CD8-positive, alpha-beta memory T cell (primary cell): Measurements from ENCODE around the gene PRKAG2. TPM values are rescaled to one million over a fixed set of nuclear protein-coding genes. Genes with fewer than 3 reads are reported as not detected.
A peak's percentile ranks its signal among the peaks of the same experiment; 100 is the strongest.
"Not testable (repeated sequence)": the region's sequence is repeated elsewhere in the genome, so short reads cannot be mapped to it uniquely, and the experiment has no call there.

Experiments used
- CTCF ChIA-PET: fragments of 350-600 bp; sonication (Branson Sonifier 250); formaldehyde crosslinking; loops from one replicate; lab custom pipeline; 2021; ENCODE audit warnings: antibody characterized with exemption; lab: Charles Lee
- POLR2A ChIA-PET: fragments of 350-600 bp; sonication (Branson Sonifier 250); formaldehyde crosslinking; loops from one replicate; lab custom pipeline; 2021; ENCODE audit warnings: antibody characterized with exemption; lab: Charles Lee
- DNase-seq, 5 donors: peaks; one replicate each; pipeline versions ENCODE4 v3.0.0 to v3.0.0-alpha.2; 2020 to 2022; ENCODE audit warnings: mixed read lengths in 1 of 5
- H3K27ac ChIP-seq: one replicate; pipeline ENCODE4 v1.7.0; 2013; ENCODE audit warnings: low read depth, mild to moderate bottlenecking, low read length, moderate library complexity
- H3K27me3 ChIP-seq: 2 replicates; pipeline ENCODE4 v1.7.0; 2013; ENCODE audit warnings: low read length, mild to moderate bottlenecking; ENCODE audit not compliant: insufficient read depth, poor library complexity, severe bottlenecking
- H3K36me3 ChIP-seq: 2 replicates; pipeline ENCODE4 v1.7.0; 2013; ENCODE audit warnings: mild to moderate bottlenecking, low read length, moderate library complexity; ENCODE audit not compliant: insufficient read depth
- H3K4me1 ChIP-seq: 2 replicates; pipeline ENCODE4 v1.7.0; 2013; ENCODE audit warnings: mild to moderate bottlenecking, low read length, moderate library complexity; ENCODE audit not compliant: insufficient read depth
- H3K4me3 ChIP-seq: 2 replicates; pipeline ENCODE4 v1.7.0; 2013; ENCODE audit warnings: mild to moderate bottlenecking, low read length
- H3K9me3 ChIP-seq: 2 replicates; pipeline ENCODE4 v1.7.0; 2013; ENCODE audit warnings: mild to moderate bottlenecking, low read length
- H3K27ac Mint-ChIP-seq, 8 donors: one replicate each; pipeline ENCODE4 v1.8.0; 2020 to 2021; ENCODE audit warnings: mixed read lengths in 8 of 8, mild to moderate bottlenecking in 6 of 8, inconsistent platforms in 3 of 8, moderate library complexity in 3 of 8
- H3K27me3 Mint-ChIP-seq, 2 donors: one replicate each; pipeline ENCODE4 v1.8.0; 2020 to 2021; ENCODE audit warnings: mixed read lengths in 2 of 2, mild to moderate bottlenecking in 1 of 2, moderate library complexity in 1 of 2
- H3K36me3 Mint-ChIP-seq, 3 donors: one replicate each; pipeline ENCODE4 v1.8.0; 2020 to 2021; ENCODE audit warnings: mixed read lengths in 3 of 3, inconsistent platforms in 1 of 3, mild to moderate bottlenecking in 1 of 3
- H3K4me1 Mint-ChIP-seq, 3 donors: one replicate each; pipeline ENCODE4 v1.8.0; 2020 to 2021; ENCODE audit warnings: mixed read lengths in 3 of 3, inconsistent platforms in 1 of 3, mild to moderate bottlenecking in 1 of 3
- H3K4me3 Mint-ChIP-seq, 7 donors: one replicate each; pipeline ENCODE4 v1.8.0; 2020 to 2021; ENCODE audit warnings: mixed read lengths in 7 of 7, mild to moderate bottlenecking in 6 of 7, moderate library complexity in 4 of 7, inconsistent platforms in 2 of 7
- H3K9me3 Mint-ChIP-seq, 5 donors: one replicate each; pipeline ENCODE4 v1.8.0; 2020 to 2022; ENCODE audit warnings: mixed read lengths in 5 of 5, mild to moderate bottlenecking in 3 of 5, moderate library complexity in 2 of 5, inconsistent platforms in 1 of 5
- polyA plus RNA-seq: library from polyadenylated mRNA; unstranded; fragments of 300-500 nt; fragmentation: Illumina TruSeq; gene quantifications from one replicate; pipeline ENCODE4 v1.2.3, GENCODE V29; 2021
- total RNA-seq, 2 experiments: library from RNA; stranded (reverse); gene quantifications; one replicate each; pipeline ENCODE4 v1.2.3, GENCODE V29; 2021

PRKAG2 gene
- total and polyA plus RNA-seq, 3 experiments from 2014 or later, result 23.1 to 31.4 (median 27.2) TPM

DNA sequence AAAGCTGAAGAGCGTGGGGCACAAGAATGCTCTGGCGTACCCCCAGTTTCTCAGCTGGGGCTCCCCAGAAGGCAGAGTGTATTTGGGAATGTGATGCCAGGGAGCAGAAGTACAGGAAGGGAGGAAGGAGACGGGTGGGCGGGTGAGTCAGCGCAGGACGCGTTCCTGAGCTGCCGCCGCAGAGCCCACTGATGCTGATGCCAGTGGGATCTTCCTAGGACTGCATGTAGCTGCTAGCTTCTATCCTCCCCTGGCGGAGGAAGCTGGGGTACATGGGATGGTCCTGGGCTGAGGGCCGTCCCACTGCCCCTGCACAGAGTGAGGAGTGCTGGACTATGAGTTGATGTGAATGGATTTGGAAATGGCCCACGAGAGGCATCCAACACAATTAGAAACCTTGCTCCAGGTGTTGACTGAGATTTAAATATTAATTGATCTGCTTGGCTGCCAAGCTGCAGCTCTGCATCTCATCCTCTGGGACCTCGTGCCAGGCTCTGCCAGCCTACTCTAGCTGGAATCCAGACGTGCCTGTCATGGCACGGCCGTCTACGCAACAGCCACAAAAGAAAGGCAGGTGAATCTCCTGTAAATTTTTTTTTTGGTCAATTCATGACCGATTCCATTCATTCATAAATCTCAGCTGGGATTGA, 291.0 kb downstream of the PRKAG2 start:
- H3K9me3 Mint-ChIP-seq, result peaks cover 0 to 2% (median 0%) of the 10 kb centered on the region in 5 donors
- Histone ChIP-seq H3K36me3 (no peaks in the 10 kb centered on the region), H3K9me3 (no peaks in the 10 kb centered on the region), H3K4me3 (no peak overlapping the region), H3K27ac (no peak overlapping the region), H3K4me1 (no peaks in the 10 kb centered on the region), H3K27me3 (no peaks in the 10 kb centered on the region)
- no peak for DNase-seq
- H3K27me3 Mint-ChIP-seq, result no peaks in the 10 kb centered on the region
- peaks cover 1 to 43% (median 12%) of the 10 kb centered on the region in 3 donors for H3K36me3 Mint-ChIP-seq
- H3K4me3 Mint-ChIP-seq, result no peak overlapping the region
- no peak overlapping the region for H3K27ac Mint-ChIP-seq
- ChIA-PET POLR2A (no interaction called here), CTCF (no interaction called here)
- H3K4me1 Mint-ChIP-seq, result peaks cover 3 to 11% (median 9%) of the 10 kb centered on the region in 3 donors

GRCh38 chr7:151581741-151582140, 295.2 kb downstream of the PRKAG2 start:
- H3K4me1 Mint-ChIP-seq, result peaks cover 3 to 11% (median 6%) of the 10 kb centered on the region in 3 donors
- CTCF ChIA-PET, result no interaction called here

DNA sequence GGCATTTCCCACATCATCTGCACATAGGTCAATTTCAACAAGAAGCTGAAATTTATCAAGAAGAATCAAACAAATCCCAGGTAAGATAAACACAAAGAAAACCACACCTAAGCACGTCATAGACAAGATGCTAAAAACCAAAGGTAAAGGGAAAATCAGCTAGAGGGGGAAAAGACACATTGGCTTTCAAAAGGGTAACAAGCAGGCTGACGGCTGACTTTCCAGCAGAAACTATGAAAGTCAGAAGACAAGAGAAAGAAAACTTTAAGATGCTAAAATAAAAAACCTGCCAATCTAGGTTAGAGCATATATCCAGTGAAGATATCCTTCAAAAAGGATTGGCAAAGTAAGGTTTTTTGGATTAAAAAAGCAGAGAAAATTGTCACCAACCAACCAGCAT, 297.3 kb downstream of the PRKAG2 start:
- H3K27ac Mint-ChIP-seq, result peak overlapping the region in 1 of 8 donors; percentile 70
- no peaks in the 10 kb centered on the region for H3K27me3 ChIP-seq
- peaks cover 8 to 35% (median 11%) of the 10 kb centered on the region in 3 donors for H3K36me3 Mint-ChIP-seq
- H3K27ac ChIP-seq, result no peak overlapping the region
- H3K4me3 Mint-ChIP-seq, result no peak overlapping the region
- POLR2A ChIA-PET, result no interaction called here
- H3K9me3 Mint-ChIP-seq, result peaks cover 0 to 7% (median 5%) of the 10 kb centered on the region in 5 donors
- H3K9me3 ChIP-seq, result no peaks in the 10 kb centered on the region
- H3K4me1 Mint-ChIP-seq, result peaks cover 3 to 6% (median 4%) of the 10 kb centered on the region in 3 donors
- no peak for DNase-seq
- H3K4me1 ChIP-seq, result no peaks in the 10 kb centered on the region
- no peaks in the 10 kb centered on the region for H3K27me3 Mint-ChIP-seq
- CTCF ChIA-PET, result interaction anchor here (0.8 kb wide), 1 partner anchor 265 kb away, joined by 3 read pairs; no protein-coding TSS in a partner anchor
- no peak overlapping the region for H3K4me3 ChIP-seq
- H3K36me3 ChIP-seq, result no peaks in the 10 kb centered on the region

More at GRCh38 chr7:151581741-151582140, 295.2 kb downstream of the PRKAG2 start:
- Histone ChIP-seq H3K27ac (no peak overlapping the region), H3K27me3 (no peaks in the 10 kb centered on the region), H3K36me3 (no peaks in the 10 kb centered on the region), H3K9me3 (no peaks in the 10 kb centered on the region), H3K4me3 (no peak overlapping the region), H3K4me1 (no peaks in the 10 kb centered on the region)
- Mint-ChIP-seq H3K4me3 (no peak overlapping the region), H3K27me3 (no peaks in the 10 kb centered on the region), H3K27ac (no peak overlapping the region), H3K9me3 (peaks cover 0 to 7% (median 5%) of the 10 kb centered on the region in 5 donors), H3K36me3 (peaks cover 11 to 33% (median 11%) of the 10 kb centered on the region in 3 donors)
- POLR2A ChIA-PET, result no interaction called here
- DNase-seq, result no peak

DNA sequence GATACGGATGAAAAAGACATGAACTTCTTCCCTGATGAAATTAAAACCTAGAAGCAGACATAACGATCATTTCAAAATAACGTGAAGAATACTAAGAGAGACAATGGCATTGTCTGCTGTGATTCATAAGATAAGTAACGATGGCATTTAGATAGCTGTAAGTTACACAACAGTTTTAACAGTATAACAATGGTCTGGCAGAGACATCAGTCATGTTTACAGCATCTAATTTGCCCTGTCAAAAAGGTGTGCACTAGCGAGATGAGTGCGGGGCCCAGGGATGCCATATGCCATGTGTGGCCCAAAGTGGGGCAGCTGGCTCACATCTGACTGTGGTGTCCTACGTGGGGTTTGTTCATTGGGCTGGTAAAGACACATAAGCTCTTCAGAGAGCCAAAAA, 301.5 kb downstream of the PRKAG2 start:
- no peak for DNase-seq
- Histone ChIP-seq H3K9me3 (no peaks in the 10 kb centered on the region), H3K27ac (no peak overlapping the region), H3K4me3 (no peak overlapping the region), H3K4me1 (no peaks in the 10 kb centered on the region), H3K36me3 (no peaks in the 10 kb centered on the region), H3K27me3 (no peaks in the 10 kb centered on the region)
- no peak overlapping the region for H3K27ac Mint-ChIP-seq
- no peak overlapping the region for H3K4me3 Mint-ChIP-seq
- no peaks in the 10 kb centered on the region for H3K27me3 Mint-ChIP-seq
- no peaks in the 10 kb centered on the region for H3K4me1 Mint-ChIP-seq
- H3K36me3 Mint-ChIP-seq, result peaks cover 7 to 38% (median 14%) of the 10 kb centered on the region in 3 donors
- H3K9me3 Mint-ChIP-seq, result peaks cover 0 to 6% (median 5%) of the 10 kb centered on the region in 5 donors
- CTCF ChIA-PET, result interaction anchor here (0.8 kb wide), 1 partner anchor 57 kb away, joined by 3 read pairs; no protein-coding TSS in a partner anchor
- POLR2A ChIA-PET, result no interaction called here

GRCh38 chr7:151573046-151573445, 303.9 kb downstream of the PRKAG2 start:
- peaks cover 5 to 47% (median 18%) of the 10 kb centered on the region in 3 donors for H3K36me3 Mint-ChIP-seq
- H3K4me1 ChIP-seq, H3K4me1 Mint-ChIP-seq, H3K27me3 ChIP-seq, H3K27ac Mint-ChIP-seq, H3K27me3 Mint-ChIP-seq, CTCF ChIA-PET, H3K4me3 Mint-ChIP-seq, POLR2A ChIA-PET, H3K9me3 Mint-ChIP-seq, DNase-seq, H3K36me3 ChIP-seq, H3K4me3 ChIP-seq, H3K9me3 ChIP-seq, H3K27ac ChIP-seq: not testable (repeated sequence)

DNA sequence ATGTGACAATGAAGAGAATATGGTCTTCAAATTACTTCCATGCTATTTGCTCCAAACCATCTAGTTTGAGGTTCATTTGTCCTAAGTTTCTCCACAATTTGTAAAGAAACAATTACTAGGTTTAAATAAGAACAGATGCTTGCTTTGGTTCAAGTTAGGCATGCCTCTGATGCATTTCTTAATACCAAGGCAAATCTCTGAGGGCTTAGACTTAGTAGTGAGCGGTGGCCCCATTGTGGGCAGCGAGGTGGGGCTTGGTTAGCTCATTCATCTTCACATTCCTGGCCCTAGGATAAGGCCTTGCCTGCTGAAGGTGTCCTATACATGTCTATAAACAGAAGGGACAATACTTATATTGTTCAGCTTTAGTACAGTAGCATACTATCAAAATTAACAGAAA, 304.8 kb downstream of the PRKAG2 start:
- Mint-ChIP-seq H3K4me1 (no peaks in the 10 kb centered on the region), H3K9me3 (no peaks in the 10 kb centered on the region), H3K4me3 (no peak overlapping the region), H3K27me3 (no peaks in the 10 kb centered on the region), H3K27ac (no peak overlapping the region), H3K36me3 (peaks cover 5 to 52% (median 18%) of the 10 kb centered on the region in 3 donors)
- Histone ChIP-seq H3K4me3 (no peak overlapping the region), H3K9me3 (no peaks in the 10 kb centered on the region), H3K4me1 (no peaks in the 10 kb centered on the region), H3K36me3 (peaks cover 4% of the 10 kb centered on the region), H3K27ac (no peak overlapping the region), H3K27me3 (no peaks in the 10 kb centered on the region)
- no peak for DNase-seq
- ChIA-PET CTCF (interaction anchor here (1.3 kb wide), 1 partner anchor 188 kb away, joined by 3 read pairs; no protein-coding TSS in a partner anchor), POLR2A (no interaction called here)

GRCh38 chr7:151571471-151571870, 305.4 kb downstream of the PRKAG2 start:
- DNase-seq, result no peak
- Mint-ChIP-seq H3K27ac (no peak overlapping the region), H3K4me1 (no peaks in the 10 kb centered on the region), H3K27me3 (no peaks in the 10 kb centered on the region), H3K36me3 (peaks cover 5 to 49% (median 18%) of the 10 kb centered on the region in 3 donors), H3K4me3 (no peak overlapping the region), H3K9me3 (no peaks in the 10 kb centered on the region)
- POLR2A ChIA-PET, result interaction anchor here (1.0 kb wide), 1 partner anchor 188 kb away, joined by 3 read pairs; no protein-coding TSS in a partner anchor
- H3K4me1 ChIP-seq, result no peaks in the 10 kb centered on the region
- no peak overlapping the region for H3K27ac ChIP-seq
- no peaks in the 10 kb centered on the region for H3K27me3 ChIP-seq
- no peak overlapping the region for H3K4me3 ChIP-seq
- CTCF ChIA-PET, result interaction anchor here (1.3 kb wide), 1 partner anchor 188 kb away, joined by 3 read pairs; no protein-coding TSS in a partner anchor
- H3K36me3 ChIP-seq, result peaks cover 4% of the 10 kb centered on the region
- no peaks in the 10 kb centered on the region for H3K9me3 ChIP-seq

DNA sequence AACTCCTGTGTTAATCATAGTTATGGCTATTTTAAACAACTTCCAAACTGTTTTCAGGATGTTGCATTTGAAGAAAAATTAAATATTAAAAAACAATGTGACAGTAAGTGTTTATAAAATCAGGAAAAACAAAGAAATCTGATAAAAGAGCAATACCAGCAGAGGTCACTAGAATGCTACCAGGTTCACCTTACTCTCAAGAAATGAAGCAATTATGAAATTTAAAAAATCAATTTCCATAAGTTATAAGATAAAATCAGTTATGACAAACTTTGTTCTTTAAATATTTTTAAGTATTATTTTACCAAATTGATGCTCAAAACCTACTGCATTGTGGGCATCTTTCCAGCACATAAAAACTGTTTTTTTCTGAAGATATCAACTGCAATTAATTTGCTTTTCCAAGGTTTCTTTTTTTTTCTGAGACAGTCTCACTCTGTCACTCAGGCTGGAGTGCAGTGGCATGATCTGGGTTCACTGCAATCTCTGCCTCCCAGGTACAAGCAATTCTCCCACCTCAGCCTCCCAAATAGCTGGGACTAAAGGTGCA, 306.5 kb downstream of the PRKAG2 start:
- CTCF ChIA-PET, result no interaction called here
- H3K27ac Mint-ChIP-seq, result no peak overlapping the region
- H3K4me1 Mint-ChIP-seq, result no peaks in the 10 kb centered on the region
- POLR2A ChIA-PET, result interaction anchor here (1.0 kb wide), 1 partner anchor 189 kb away, joined by 3 read pairs; no protein-coding TSS in a partner anchor
- Histone ChIP-seq H3K9me3 (no peaks in the 10 kb centered on the region), H3K4me3 (no peak overlapping the region), H3K27me3 (no peaks in the 10 kb centered on the region), H3K27ac (no peak overlapping the region), H3K36me3 (peaks cover 4% of the 10 kb centered on the region), H3K4me1 (no peaks in the 10 kb centered on the region)
- H3K4me3 Mint-ChIP-seq, result no peak overlapping the region
- peaks cover 5 to 47% (median 18%) of the 10 kb centered on the region in 3 donors for H3K36me3 Mint-ChIP-seq
- DNase-seq, result no peak
- no peaks in the 10 kb centered on the region for H3K27me3 Mint-ChIP-seq
- H3K9me3 Mint-ChIP-seq, result no peaks in the 10 kb centered on the region
